H54 (cell line): ENCODE measurements around the gene SLC10A4.
"Not testable (repeated sequence)": the region's sequence is repeated elsewhere in the genome, so short reads cannot be mapped to it uniquely, and the experiment has no call there.

Experiments used
- DNase-seq: peaks from one replicate; pipeline ENCODE4 v3.0.0; 2011; ENCODE audit warnings: low spot score, mixed read lengths; ENCODE audit not compliant: insufficient read length
- FAIRE-seq: peaks from 3 replicates; lab custom pipeline; 2011; peaks lifted over from hg19 to GRCh38; lab: Jason Lieb, UNC
- POLR2A ChIP-seq: IDR thresholded peaks from 2 replicates; pipeline ENCODE4 v1.6.1; 2011; ENCODE audit warnings: low read depth, mild to moderate bottlenecking, low read length

Gene SLC10A4, protein sequence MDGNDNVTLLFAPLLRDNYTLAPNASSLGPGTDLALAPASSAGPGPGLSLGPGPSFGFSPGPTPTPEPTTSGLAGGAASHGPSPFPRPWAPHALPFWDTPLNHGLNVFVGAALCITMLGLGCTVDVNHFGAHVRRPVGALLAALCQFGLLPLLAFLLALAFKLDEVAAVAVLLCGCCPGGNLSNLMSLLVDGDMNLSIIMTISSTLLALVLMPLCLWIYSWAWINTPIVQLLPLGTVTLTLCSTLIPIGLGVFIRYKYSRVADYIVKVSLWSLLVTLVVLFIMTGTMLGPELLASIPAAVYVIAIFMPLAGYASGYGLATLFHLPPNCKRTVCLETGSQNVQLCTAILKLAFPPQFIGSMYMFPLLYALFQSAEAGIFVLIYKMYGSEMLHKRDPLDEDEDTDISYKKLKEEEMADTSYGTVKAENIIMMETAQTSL

DNA sequence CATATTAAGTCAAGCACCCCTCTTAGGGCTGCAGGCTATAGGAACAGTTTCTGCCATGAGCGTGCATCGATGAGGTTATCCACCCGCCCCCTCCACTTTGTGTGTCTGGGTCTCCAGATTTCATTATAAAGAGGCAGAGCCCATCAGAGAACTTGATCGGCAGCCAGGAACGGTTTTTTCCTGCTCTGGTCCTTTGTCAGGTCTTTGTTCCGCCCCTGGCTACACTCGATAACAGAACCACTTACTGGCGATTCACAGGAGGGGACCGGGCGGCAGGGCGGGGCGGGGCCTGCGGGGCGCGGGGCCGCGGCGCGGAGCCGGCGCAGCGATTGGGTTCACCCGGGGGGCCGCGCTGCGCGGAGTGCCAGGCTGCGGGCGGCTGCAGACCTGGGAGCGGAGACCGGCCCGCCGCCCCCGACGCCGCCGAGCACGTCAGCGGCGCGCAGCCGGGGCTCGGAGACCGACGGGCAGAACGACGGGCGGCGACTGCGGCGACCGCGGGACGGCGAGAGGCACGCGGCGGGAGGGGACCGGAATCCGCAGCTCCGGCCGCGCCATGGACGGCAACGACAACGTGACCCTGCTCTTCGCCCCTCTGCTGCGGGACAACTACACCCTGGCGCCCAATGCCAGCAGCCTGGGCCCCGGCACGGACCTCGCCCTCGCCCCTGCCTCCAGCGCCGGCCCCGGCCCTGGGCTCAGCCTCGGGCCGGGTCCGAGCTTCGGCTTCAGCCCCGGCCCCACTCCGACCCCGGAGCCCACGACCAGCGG is at the start of gene SLC10A4:
SLC10A4 (plus strand) TSS at position 338 of the 771 bp plus-strand sequence; CDS start at position 557, 219 bp downstream.
- FAIRE-seq (no peak), DNase-seq (no peak)
- TF ChIP-seq POLR2A: no peak

DNA sequence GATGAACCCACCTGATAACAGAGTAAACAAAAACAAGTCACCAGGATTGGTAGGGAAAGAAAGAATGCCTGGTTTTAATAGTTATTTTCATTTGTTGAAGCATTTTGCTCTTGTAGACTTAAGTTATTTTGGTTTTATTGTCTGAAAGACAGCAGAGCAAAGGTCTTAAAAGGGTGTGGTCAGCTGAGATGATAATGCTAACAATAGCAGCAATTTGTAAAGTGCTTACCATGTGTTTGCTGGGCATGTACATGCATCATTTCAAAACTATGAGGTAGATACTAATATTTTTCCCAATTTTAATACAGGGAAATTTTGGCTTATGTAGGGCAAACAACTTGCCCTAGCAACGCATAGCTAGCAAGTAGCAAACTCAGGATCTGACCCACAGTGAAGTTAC is 46.8 kb upstream of the SLC10A4 start:
- TF ChIP-seq POLR2A: no peak
- FAIRE-seq (no peak), DNase-seq (no peak)

DNA sequence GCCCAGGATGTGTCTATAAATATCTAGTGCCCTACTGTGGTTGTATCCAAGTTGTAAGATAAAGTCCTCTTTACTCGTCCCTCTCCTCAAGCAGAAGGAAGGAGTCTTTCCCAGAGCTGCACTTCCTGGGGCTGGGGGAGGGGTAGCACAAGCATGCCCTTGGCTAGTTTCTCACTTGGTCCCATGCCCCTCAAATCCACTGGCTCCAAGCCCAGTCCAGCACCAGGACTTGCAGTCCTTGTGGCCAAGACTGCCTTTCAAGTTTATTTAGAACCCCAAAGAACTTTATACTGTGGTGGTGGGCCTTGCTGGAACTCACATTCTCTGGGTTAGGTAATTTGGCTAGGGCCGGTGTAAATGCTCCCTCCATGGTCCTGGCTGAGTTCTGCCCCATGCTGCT is 43.2 kb upstream of the SLC10A4 start:
- no peak for DNase-seq
- TF ChIP-seq POLR2A: no peak
- FAIRE-seq: no peak

DNA sequence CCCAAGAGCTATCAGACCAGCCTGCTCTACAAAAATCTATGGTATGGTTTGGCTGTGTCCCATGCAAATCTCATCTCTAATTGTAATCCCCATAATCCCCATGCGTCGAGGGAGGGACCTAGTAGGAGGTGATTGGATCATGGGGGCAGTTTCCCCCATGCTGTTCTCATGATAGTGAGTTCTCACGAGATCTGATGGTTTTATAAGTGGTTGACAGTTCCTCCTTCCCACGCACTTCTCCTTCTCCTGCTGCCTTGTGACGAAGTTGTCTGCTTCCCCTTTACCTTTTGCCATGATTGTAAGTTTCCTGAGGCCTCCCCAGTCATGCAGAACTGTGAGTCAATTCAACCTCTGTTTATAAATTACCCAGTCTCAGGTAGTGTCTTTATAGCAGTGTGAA is 42.2 kb upstream of the SLC10A4 start:
- DNase-seq, FAIRE-seq: not testable (repeated sequence)

DNA sequence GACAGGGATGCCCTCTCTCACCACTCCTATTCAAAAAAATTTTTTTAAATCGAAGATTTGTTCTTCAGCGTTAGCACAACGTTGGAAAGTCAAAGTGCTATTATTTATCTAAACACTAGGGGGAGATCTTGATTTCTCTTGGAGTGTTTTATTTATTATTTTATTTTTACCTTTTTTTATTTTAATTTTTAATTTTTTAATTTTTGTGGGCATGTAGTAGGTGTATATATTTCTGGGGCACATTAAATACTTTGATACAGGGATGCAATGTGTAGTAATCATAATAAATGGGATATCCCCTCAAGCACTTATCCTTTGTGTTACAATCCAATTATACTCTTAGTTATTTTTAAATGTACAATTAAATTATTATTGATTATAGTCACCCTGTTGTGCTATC is 37.4 kb upstream of the SLC10A4 start:
- DNase-seq (no peak), FAIRE-seq (no peak)
- TF ChIP-seq POLR2A: no peak

DNA sequence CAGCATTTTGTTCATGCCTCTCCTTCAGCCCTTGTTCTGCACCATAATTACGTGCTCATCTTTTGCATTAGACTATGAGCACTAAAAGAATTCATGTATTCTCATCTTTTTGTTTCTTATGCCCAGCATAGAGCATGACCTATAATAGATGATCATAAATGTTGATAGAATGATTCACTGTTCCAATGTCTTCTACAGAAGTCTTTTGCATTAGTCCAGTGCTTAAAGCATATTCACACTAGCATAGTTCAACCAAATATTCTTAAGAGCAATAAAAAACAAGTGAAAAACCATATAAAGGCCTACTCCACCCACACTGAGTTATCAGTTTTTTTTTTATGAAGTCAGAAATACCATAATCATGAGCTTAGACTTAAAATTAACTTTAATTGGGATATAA is 36.5 kb upstream of the SLC10A4 start:
- TF ChIP-seq POLR2A: no peak
- DNase-seq (no peak), FAIRE-seq (no peak)

DNA sequence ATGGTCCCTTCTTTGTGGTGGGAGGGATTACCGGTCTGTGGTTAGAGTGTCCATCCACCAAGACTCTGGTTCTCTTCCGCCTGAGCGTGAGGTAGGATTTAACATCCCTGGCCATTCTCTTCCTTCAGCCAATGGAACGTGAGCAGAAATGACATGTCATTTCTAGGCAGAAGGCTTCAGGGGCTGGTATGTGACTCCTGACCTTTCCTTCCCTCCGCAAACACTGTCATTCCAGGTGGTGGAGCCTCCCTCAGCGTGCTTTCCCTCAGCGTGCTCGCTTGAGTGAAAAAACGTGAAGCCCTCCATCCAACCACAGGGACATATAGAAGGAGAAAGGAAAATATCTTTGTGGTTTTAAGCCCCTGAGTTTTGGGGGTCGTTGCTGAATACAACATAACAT is 34.0 kb upstream of the SLC10A4 start:
- no peak for TF ChIP-seq POLR2A
- no peak for FAIRE-seq
- no peak for DNase-seq

DNA sequence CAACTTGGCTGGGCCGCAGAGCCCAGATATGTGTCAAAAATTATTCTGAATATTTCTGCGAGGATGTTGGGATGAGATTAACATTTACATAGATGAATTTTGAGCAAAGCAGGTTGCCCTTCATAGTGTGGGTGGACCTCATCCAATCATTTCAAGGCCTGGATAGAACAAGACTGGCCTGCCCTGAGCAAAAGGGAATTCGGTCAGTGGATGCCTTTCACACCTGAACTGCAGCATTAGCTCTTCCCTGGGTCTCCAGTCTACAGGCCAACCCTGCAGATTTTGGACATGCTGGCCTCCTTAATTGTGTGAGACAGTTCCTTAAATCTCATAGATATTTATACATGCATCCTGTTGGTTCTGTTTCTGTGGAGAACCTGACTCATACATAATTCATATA is 32.4 kb upstream of the SLC10A4 start:
- TF ChIP-seq POLR2A: no peak
- FAIRE-seq: no peak

DNA sequence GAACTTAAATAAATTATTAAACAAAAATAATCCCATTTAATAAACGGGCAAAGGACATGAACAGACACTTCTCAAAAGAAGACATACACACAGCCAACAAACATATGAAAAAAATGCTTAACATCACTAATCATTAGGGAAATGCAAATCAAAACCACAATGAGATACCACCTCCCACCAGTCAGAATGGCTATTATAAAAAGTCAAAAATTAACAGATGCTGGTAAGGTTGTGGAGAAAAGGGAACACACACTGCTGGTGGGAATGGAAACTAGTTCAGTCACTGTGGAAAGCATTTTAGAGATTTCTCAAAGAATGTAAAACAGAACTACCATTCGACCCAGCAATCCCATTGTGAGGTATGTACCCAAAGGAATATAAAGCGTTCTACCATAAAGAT is 31.5 kb upstream of the SLC10A4 start:
- not testable (repeated sequence) for FAIRE-seq, DNase-seq

More for the DNA sequence above, 32.4 kb upstream of the SLC10A4 start:
- no peak for DNase-seq

DNA sequence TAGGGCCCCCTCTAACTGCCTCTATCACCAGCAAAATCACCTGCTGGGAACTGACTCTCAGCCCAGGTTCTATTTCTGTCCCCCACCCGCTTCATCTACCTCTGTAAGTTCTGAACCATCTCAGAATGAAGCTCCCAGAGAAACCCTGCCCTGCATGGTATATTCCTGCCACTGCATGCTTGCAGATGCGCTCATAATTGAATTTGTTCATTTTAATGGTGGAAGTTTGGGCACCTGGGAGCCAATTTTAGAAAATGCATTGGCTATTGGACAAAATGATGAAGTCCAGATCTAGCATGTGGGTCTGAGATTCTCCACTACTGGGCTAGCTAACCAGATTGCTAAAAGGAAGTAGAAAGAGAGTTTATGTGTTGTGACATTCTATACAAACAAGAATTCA is 28.6 kb upstream of the SLC10A4 start:
- FAIRE-seq (no peak), DNase-seq (no peak)
- no peak for TF ChIP-seq POLR2A

DNA sequence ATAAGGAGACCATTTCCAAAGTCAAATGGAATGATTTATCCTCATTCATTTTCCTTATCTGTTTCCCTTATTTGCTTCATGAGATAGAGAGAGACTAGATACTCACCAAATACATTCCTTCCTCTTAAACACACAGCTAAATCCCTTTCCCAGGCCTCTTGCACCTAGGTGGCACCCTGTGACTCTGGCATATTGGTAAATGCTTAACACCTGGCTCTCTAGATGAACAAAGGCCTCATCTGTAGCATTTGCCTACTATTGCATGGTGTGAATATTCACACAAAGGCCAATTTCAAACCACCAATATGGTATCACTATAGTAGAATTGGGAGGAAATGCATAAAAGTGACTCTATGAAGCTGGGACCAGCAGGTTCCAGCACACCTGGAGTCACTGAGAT is 22.1 kb upstream of the SLC10A4 start:
- DNase-seq (no peak), FAIRE-seq (no peak)
- TF ChIP-seq POLR2A: no peak

DNA sequence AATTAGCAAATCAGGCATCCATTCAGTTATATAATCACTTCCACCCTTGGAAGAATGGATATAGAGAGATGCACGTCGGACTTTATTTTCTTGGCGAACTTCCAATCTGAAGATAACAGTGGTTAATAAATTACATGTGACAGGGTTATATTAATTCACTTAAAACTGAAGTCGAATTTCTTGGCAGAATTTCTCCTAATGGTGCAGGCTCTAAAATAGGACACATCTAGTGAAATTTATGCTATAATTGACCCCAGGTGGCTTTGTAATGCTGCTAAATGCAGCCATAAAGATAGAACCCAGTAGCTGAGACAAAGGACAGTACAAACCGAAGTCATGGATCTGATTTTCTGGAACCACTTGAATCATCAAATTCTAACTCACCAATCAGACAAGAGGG is 20.8 kb upstream of the SLC10A4 start:
- FAIRE-seq (no peak), DNase-seq (no peak)
- no peak for TF ChIP-seq POLR2A

DNA sequence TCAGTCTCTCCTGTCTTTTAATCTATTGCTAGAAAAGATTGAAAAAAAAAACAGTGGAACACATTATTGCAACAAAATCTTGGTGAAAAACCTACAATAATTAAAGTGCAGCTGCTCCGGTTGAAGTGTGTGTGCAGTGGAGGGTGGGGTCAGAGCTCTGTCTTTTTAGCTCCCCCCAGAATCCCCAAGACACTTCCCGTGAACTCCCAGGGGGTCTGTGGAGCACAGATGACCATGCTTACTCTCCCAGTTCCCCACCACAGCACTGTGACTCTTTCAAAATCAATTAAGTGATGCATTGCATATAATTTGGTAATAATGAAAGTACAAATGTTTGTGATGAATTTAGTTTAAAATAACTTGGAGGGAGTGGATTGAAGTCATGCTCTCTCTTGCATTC is 15.7 kb upstream of the SLC10A4 start:
- no peak for DNase-seq
- FAIRE-seq: no peak
- no peak for TF ChIP-seq POLR2A

DNA sequence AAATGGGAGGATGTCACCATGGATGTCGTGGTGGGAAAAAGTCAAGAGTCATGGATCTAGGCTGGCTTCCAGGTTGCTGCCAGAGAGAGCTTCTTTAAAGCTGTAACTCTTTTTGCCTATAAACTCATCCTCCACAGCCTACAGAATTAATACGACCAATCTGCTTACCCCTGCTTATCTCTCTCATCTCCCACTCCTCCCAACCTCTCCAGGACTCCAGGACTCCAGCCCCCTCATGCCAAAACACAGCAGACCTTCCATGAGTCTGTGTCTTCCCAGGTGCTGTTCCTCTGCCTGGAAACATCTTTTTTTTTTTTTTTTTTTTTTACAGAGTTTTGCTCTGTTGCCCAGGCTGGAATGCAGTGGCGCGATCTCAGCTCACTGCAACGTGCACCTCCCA is 15.3 kb upstream of the SLC10A4 start:
- no peak for DNase-seq
- FAIRE-seq: no peak
- no peak for TF ChIP-seq POLR2A
